A549 (cell line): ENCODE data around the gene CDKN1C. TPM values are rescaled to one million over a fixed set of nuclear protein-coding genes. Genes with fewer than 3 reads are reported as not detected.

ENCODE experiments used
- ATAC-seq, 2 experiments: fragments of 200-7000 bp in 1 of 2; fragments of >200 bp in 1 of 2; cut with Nextera tagmentation in 1 of 2; cut with Tn5 transposase in 1 of 2; 3 replicates each; pipeline versions ENCODE4 v1.8.0 to v1.9.1; 2018 to 2020; ENCODE audit warnings: mild to moderate bottlenecking in 1 of 2, moderate library complexity in 1 of 2
- CTCF ChIA-PET: fragments of 300-600 bp; sonication (Branson Sonifier 250); formaldehyde crosslinking; extraction: SDS; loops from one replicate; lab custom pipeline; 2021; ENCODE audit warnings: antibody characterized with exemption, inconsistent platforms; lab: Yijun Ruan, JAX
- POLR2A ChIA-PET: fragments of 350-600 bp; formaldehyde crosslinking; extraction: SDS; loops from one replicate; lab custom pipeline; 2021; ENCODE audit warnings: antibody characterized with exemption, inconsistent platforms; lab: Yijun Ruan, JAX
- DNase-seq, 2 experiments: peaks; one replicate each; pipeline versions ENCODE4 v3.0.0 to v3.0.0-alpha.2; 2011 to 2016; ENCODE audit warnings: low read depth in 1 of 2, low spot score in 1 of 2
- FAIRE-seq: peaks from 2 replicates; lab custom pipeline; 2011; peaks lifted over from hg19 to GRCh38; lab: Jason Lieb, UNC
- H3K27ac ChIP-seq, 2 experiments: fragments of >200 bp; sonication (Bioruptor Twin); formaldehyde crosslinking; 3 replicates each; pipeline ENCODE4 v1.5.1; 2016 to 2017
- H3K4me1 ChIP-seq: fragments of >200 bp; sonication (Bioruptor Twin); formaldehyde crosslinking; 3 replicates; pipeline ENCODE4 v1.6.1; 2016
- H3K4me2 ChIP-seq: fragments of >200 bp; sonication (Bioruptor Twin); formaldehyde crosslinking; 3 replicates; pipeline ENCODE4 v1.6.1; 2016
- H3K4me3 ChIP-seq: fragments of >200 bp; sonication (Bioruptor Twin); formaldehyde crosslinking; 3 replicates; pipeline ENCODE4 v1.5.1; 2016
- H3K9me3 ChIP-seq: fragments of >200 bp; sonication (Bioruptor Twin); formaldehyde crosslinking; 3 replicates; pipeline ENCODE4 v1.6.1; 2016
- BCL3 ChIP-seq: fragments of >200 bp; sonication (Bioruptor Twin); formaldehyde crosslinking; IDR thresholded peaks from 3 replicates; pipeline ENCODE4 v1.6.1; 2016
- CHD2 ChIP-seq: fragments of 150-350 bp; IDR thresholded peaks from 2 replicates; pipeline ENCODE4 v1.6.1; 2014; ENCODE audit warnings: low read length; ENCODE audit not compliant: partially characterized antibody
- CHD4 ChIP-seq: fragments of 200-600 bp; sonication (generic); IDR thresholded peaks from 2 replicates; pipeline ENCODE4 v1.6.1; 2016; ENCODE audit warnings: antibody characterized with exemption, mild to moderate bottlenecking, borderline replicate concordance
- E2F6 ChIP-seq: IDR thresholded peaks from 2 replicates; pipeline ENCODE4 v1.6.1; 2012; ENCODE audit warnings: low read depth, borderline replicate concordance
- EHMT2 ChIP-seq: fragments of 200-600 bp; sonication (generic); IDR thresholded peaks from 2 replicates; pipeline ENCODE4 v1.6.1; 2016; ENCODE audit warnings: antibody characterized with exemption, low read depth, mild to moderate bottlenecking, moderate library complexity
- JUN ChIP-seq, 2 experiments: fragments of >200 bp; sonication (Bioruptor Twin); formaldehyde crosslinking; IDR thresholded peaks; 2 replicates in 1 of 2; 3 replicates in 1 of 2; pipeline ENCODE4 v1.6.1; 2016 to 2017
- JUNB ChIP-seq: fragments of >200 bp; sonication (Bioruptor Twin); formaldehyde crosslinking; IDR thresholded peaks from 2 replicates; pipeline ENCODE4 v1.6.1; 2016
- MAX ChIP-seq: IDR thresholded peaks from 2 replicates; pipeline ENCODE4 v1.6.1; 2012
- MAZ ChIP-seq: fragments of 150-350 bp; IDR thresholded peaks from 2 replicates; pipeline ENCODE4 v1.6.1; 2014; ENCODE audit warnings: antibody characterized with exemption, low read depth, low read length, borderline replicate concordance
- NR3C1 ChIP-seq: fragments of >200 bp; sonication (Bioruptor Twin); formaldehyde crosslinking; IDR thresholded peaks from 3 replicates; pipeline ENCODE4 v1.6.1; 2017
- POLR2A ChIP-seq: IDR thresholded peaks from 2 replicates; pipeline ENCODE4 v1.6.1; 2012; ENCODE audit warnings: mild to moderate bottlenecking, low read length
- RAD21 ChIP-seq, 2 experiments: fragments of >200 bp in 1 of 2; sonication (Bioruptor Twin) in 1 of 2; formaldehyde crosslinking in 1 of 2; IDR thresholded peaks in 1 of 2; conservative IDR thresholded peaks in 1 of 2; 2 replicates in 1 of 2; 3 replicates in 1 of 2; pipeline ENCODE4 v1.6.1; 2012 to 2018; ENCODE audit warnings: inconsistent platforms in 1 of 2
- RCOR1 ChIP-seq: fragments of 150-350 bp; IDR thresholded peaks from 2 replicates; pipeline ENCODE4 v1.6.1; 2014; ENCODE audit warnings: antibody characterized with exemption, low read length, low read depth
- RNF2 ChIP-seq: fragments of 200-600 bp; sonication (generic); IDR thresholded peaks from 2 replicates; pipeline ENCODE4 v1.6.1; 2016; ENCODE audit warnings: low read depth, mild to moderate bottlenecking, antibody characterized with exemption, moderate library complexity, borderline replicate concordance
- SMC3 ChIP-seq: fragments of >200 bp; sonication (Bioruptor Twin); formaldehyde crosslinking; IDR thresholded peaks from 3 replicates; pipeline ENCODE4 v1.6.1; 2018; ENCODE audit warnings: inconsistent platforms
- ZC3H11A ChIP-seq: fragments of 450-650 bp; IDR thresholded peaks from 2 replicates; pipeline ENCODE4 v1.6.1; 2014; ENCODE audit warnings: antibody characterized with exemption, mild to moderate bottlenecking
- WGBS: methylation state at CpG from one replicate; pipeline ENCODE4 v1.1.6; 2017; ENCODE audit errors: missing lambda C conversion rate; 5-methylcytosine and 5-hydroxymethylcytosine counted together
- polyA plus RNA-seq, 4 experiments: library from polyadenylated mRNA; depleted of rRNA in 3 of 4; stranded (reverse); fragments of >200 nt; fragmentation: RNase III in 1 of 4; extraction: RNeasy Plus Mini Kit Qiagen cat#74134 plus additional on column Dnase treatment in 1 of 4; gene quantifications; 2 replicates in 3 of 4; 3 replicates in 1 of 4; pipeline ENCODE4 v1.2.3, GENCODE V29; 2011 to 2017
- TF ChIP-seq, protein P1 (sequence below): fragments of 450-650 bp; IDR thresholded peaks from 2 replicates; pipeline ENCODE4 v1.6.1; 2014; ENCODE audit warnings: antibody characterized with exemption
- TF ChIP-seq, protein P2 (sequence below): fragments of >200 bp; sonication (Bioruptor Twin); formaldehyde crosslinking; IDR thresholded peaks from 3 replicates; pipeline ENCODE4 v1.5.1; 2016

The CDKN1C gene
- polyA plus RNA-seq, 2 of the 4 experiments (the other 2 are of a cell fraction) = 0.30 to 0.41 TPM

GRCh38 chr11:2892215-2892966, 6.8 kb upstream of the CDKN1C start:
- H3K4me3 ChIP-seq = peak overlapping the region; percentile 42
- H3K4me2 ChIP-seq = peak overlapping the region; percentile 89
- no peaks in the 10 kb centered on the region for H3K9me3 ChIP-seq
- DNase-seq (peak; percentile 49 to 74), FAIRE-seq (no peak)
- ChIA-PET POLR2A (interaction anchor here (2.0 to 3.5 kb wide), 3 partner anchors 10 to 359 kb away, joined by 9 to 41 read pairs (median 15); partner anchors contain the start of gene PHLDA2), CTCF (interaction anchor here (0.7 to 21.2 kb wide), 34 partner anchors 10 to 706 kb away, joined by 3 to 1059 read pairs (median 5); partner anchors contain the start of gene PHLDA2)
- 12% methylated on average over 15 of the region's 34 CpGs for WGBS
- peak overlapping the region; percentile 74 to 90 for H3K27ac ChIP-seq
- TF ChIP-seq EHMT2 (no peak), POLR2A (peak; percentile 28; the same call in 1 of the 2 replicates), CHD4 (no peak), RCOR1 (no peak), NR3C1 (no peak), BCL3 (0 out of 3 replicates have a peak, but pooled peaks have one; percentile 4), SMC3 (peak; percentile 88), MAX (peak; percentile 37; the same call in 1 of the 2 replicates), E2F6 (0 out of 2 replicates have a peak, but pooled peaks have one; percentile 39), RAD21 (conservative IDR thresholded peaks at IDR 0.05 in 1 of 2, IDR thresholded peaks at IDR 0.05 in 1 of 2) (peak; percentile 81 to 83), JUNB (no peak), JUN (IDR thresholded peaks at IDR 0.05) (0 out of 5 replicates have a peak, but pooled peaks of 1 of the 2 experiments have one; percentile 38), CHD2 (no peak), RNF2 (no peak), MAZ (no peak)
- TF ChIP-seq, protein P1, sequence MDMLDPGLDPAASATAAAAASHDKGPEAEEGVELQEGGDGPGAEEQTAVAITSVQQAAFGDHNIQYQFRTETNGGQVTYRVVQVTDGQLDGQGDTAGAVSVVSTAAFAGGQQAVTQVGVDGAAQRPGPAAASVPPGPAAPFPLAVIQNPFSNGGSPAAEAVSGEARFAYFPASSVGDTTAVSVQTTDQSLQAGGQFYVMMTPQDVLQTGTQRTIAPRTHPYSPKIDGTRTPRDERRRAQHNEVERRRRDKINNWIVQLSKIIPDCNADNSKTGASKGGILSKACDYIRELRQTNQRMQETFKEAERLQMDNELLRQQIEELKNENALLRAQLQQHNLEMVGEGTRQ = no peak
- TF ChIP-seq, protein P2, sequence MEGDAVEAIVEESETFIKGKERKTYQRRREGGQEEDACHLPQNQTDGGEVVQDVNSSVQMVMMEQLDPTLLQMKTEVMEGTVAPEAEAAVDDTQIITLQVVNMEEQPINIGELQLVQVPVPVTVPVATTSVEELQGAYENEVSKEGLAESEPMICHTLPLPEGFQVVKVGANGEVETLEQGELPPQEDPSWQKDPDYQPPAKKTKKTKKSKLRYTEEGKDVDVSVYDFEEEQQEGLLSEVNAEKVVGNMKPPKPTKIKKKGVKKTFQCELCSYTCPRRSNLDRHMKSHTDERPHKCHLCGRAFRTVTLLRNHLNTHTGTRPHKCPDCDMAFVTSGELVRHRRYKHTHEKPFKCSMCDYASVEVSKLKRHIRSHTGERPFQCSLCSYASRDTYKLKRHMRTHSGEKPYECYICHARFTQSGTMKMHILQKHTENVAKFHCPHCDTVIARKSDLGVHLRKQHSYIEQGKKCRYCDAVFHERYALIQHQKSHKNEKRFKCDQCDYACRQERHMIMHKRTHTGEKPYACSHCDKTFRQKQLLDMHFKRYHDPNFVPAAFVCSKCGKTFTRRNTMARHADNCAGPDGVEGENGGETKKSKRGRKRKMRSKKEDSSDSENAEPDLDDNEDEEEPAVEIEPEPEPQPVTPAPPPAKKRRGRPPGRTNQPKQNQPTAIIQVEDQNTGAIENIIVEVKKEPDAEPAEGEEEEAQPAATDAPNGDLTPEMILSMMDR = peak; percentile 83
- TF ChIP-seq, all 56 proteins: peak for 8
- ATAC-seq = peak; percentile 42 to 74
- peaks cover 16% of the 10 kb centered on the region for H3K4me1 ChIP-seq

DNA sequence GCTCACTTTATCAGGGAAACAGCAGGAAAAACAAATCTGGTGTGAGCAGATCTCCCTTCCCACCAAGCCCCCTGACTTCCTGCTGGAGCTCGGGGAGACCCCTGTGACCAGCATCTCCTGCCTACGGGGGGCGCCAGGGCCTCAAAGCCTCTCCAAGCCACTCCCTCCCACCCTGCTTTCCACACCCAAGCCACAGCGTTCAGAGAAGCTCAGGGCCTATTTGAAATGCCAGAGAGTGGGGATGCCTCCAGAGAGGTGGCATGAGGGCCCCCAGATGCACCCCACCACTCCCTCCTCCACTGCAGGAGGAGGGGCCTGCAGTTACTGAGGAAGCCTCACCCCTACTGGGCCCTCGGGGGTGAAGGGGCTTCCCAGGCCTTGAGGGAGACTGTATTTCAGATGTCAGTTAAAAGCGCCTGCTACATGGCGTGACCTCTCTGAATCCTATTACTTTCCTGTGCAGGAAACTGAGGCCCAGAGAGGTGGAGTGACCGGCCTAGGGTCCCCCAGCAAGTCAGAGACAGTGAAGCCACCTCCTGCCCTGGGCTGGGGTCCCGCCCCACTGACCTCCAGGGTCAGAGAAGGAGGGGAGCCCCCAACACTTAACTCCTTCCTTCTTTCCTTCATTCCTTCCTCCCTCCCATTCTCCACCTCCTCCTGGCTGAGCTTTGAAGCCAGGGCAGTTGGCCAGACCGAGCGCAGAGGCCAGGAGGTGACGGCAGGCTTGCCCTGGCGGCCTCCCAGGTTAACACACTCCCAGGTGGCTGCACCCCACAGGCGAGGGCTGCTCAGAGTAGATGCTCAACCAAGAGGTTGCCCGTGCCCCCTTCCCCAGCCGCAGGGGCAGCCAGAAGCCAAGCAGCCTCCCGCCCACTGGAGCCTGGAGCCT, 6.0 kb upstream of the CDKN1C start:
- no peak for DNase-seq
- H3K4me3 ChIP-seq = peak overlapping the region; percentile 42
- TF ChIP-seq ZC3H11A (no peak), MAX (peak; percentile 33; the same call in 1 of the 2 replicates)
- no peak for FAIRE-seq
- peak; percentile 0 to 12; a peak in 3 of 6 replicates for ATAC-seq
- H3K27ac ChIP-seq = peak overlapping the region; percentile 74 to 90
- peak overlapping the region; percentile 89 for H3K4me2 ChIP-seq
- 73% methylated on average over 6 of the region's 17 CpGs for WGBS
- CTCF ChIA-PET = interaction anchor here (0.7 to 21.2 kb wide), 32 partner anchors 9 to 705 kb away, joined by 3 to 1059 read pairs (median 5); partner anchors contain the start of genes PHLDA2 and TSSC4
- POLR2A ChIA-PET = interaction anchor here (2.0 to 3.5 kb wide), 3 partner anchors 11 to 358 kb away, joined by 9 to 41 read pairs (median 15); partner anchors contain the start of gene PHLDA2
- H3K9me3 ChIP-seq = no peaks in the 10 kb centered on the region
- peaks cover 16% of the 10 kb centered on the region for H3K4me1 ChIP-seq
